Erythroblast (primary cell): Measurements from ENCODE around the gene FAM20C.

Experiments used
- GATA1 ChIP-seq: IDR thresholded peaks from 2 replicates; pipeline ENCODE4 v1.6.1; 2011; ENCODE audit warnings: low read depth, mild to moderate bottlenecking, control low read depth, low read length, moderate library complexity
- POLR2A ChIP-seq: IDR thresholded peaks from 2 replicates; pipeline ENCODE4 v1.6.1; 2011; ENCODE audit warnings: mild to moderate bottlenecking, low read length

GRCh38 chr7:281637-282036 lies 89.3 kb downstream of the FAM20C start:
- TF ChIP-seq POLR2A, result no peak
- TF ChIP-seq GATA1, result no peak
